Mucosa of stomach (tissue), 1 donor: ENCODE results near the gene LCE2B.
"Not testable (repeated sequence)": the region's sequence is repeated elsewhere in the genome, so short reads cannot be mapped to it uniquely, and the experiment has no call there.

Experiments
- H3K27me3 ChIP-seq: one replicate; pipeline ENCODE4 v1.7.0; 2013; ENCODE audit warnings: mild to moderate bottlenecking, low read length; ENCODE audit not compliant: control insufficient read depth, insufficient read depth
- H3K36me3 ChIP-seq: one replicate; pipeline ENCODE4 v1.7.0; 2013; ENCODE audit warnings: low read length; ENCODE audit not compliant: control insufficient read depth, insufficient read depth
- H3K4me1 ChIP-seq: one replicate; pipeline ENCODE4 v1.7.0; 2013; ENCODE audit warnings: mild to moderate bottlenecking, low read length; ENCODE audit not compliant: control insufficient read depth, insufficient read depth
- H3K4me3 ChIP-seq: one replicate; pipeline ENCODE4 v1.7.0; 2013; ENCODE audit warnings: low read length
- H3K9ac ChIP-seq: one replicate; pipeline ENCODE4 v1.7.0; 2013; ENCODE audit warnings: mild to moderate bottlenecking, low read length, moderate library complexity
- H3K9me3 ChIP-seq: one replicate; pipeline ENCODE4 v1.7.0; 2013; ENCODE audit warnings: mild to moderate bottlenecking, low read length, moderate library complexity; ENCODE audit not compliant: control insufficient read depth
- donor health status: Pancreatic carcinoma.

LCE2B gene

GRCh38 chr1:152685823-152686222 is at the start of gene LCE2B:
TSS of gene LCE2B (plus strand) at chr1:152686123. CDS start at chr1:152686844, 721 bp downstream.
- not testable (repeated sequence) for H3K4me3 ChIP-seq, H3K9ac ChIP-seq, H3K4me1 ChIP-seq, H3K36me3 ChIP-seq, H3K9me3 ChIP-seq, H3K27me3 ChIP-seq

- Histone ChIP-seq H3K4me1 (no peaks in the 10 kb centered on the region), H3K4me3 (no peak overlapping the region), H3K9me3 (no peaks in the 10 kb centered on the region), H3K36me3 (no peaks in the 10 kb centered on the region), H3K9ac (no peak overlapping the region), H3K27me3 (no peaks in the 10 kb centered on the region)
These were observed 45.6 kb upstream of the LCE2B start for GRCh38 chr1:152640351-152640750.

- H3K36me3 ChIP-seq = no peaks in the 10 kb centered on the region
- H3K4me1 ChIP-seq = no peaks in the 10 kb centered on the region
- H3K27me3 ChIP-seq = no peaks in the 10 kb centered on the region
- H3K4me3 ChIP-seq = no peak overlapping the region
- no peak overlapping the region for H3K9ac ChIP-seq
- H3K9me3 ChIP-seq = no peaks in the 10 kb centered on the region
These were observed 42.0 kb upstream of the LCE2B start for GRCh38 chr1:152643945-152644344.

- no peak overlapping the region for H3K9ac ChIP-seq
- H3K4me3 ChIP-seq = no peak overlapping the region
- H3K9me3 ChIP-seq = no peaks in the 10 kb centered on the region
- H3K36me3 ChIP-seq = no peaks in the 10 kb centered on the region
- no peaks in the 10 kb centered on the region for H3K4me1 ChIP-seq
- H3K27me3 ChIP-seq = no peaks in the 10 kb centered on the region
These were observed 40.8 kb upstream of the LCE2B start for GRCh38 chr1:152645146-152645545.

- H3K4me3 ChIP-seq = no peak overlapping the region
- no peaks in the 10 kb centered on the region for H3K9me3 ChIP-seq
- H3K4me1 ChIP-seq = no peaks in the 10 kb centered on the region
- H3K9ac ChIP-seq = no peak overlapping the region
- no peaks in the 10 kb centered on the region for H3K36me3 ChIP-seq
- H3K27me3 ChIP-seq = no peaks in the 10 kb centered on the region
These were observed 39.3 kb upstream of the LCE2B start for GRCh38 chr1:152646656-152647055.

- no peaks in the 10 kb centered on the region for H3K27me3 ChIP-seq
- H3K9me3 ChIP-seq = no peaks in the 10 kb centered on the region
- H3K9ac ChIP-seq = no peak overlapping the region
- no peaks in the 10 kb centered on the region for H3K36me3 ChIP-seq
- H3K4me3 ChIP-seq = no peak overlapping the region
- H3K4me1 ChIP-seq = no peaks in the 10 kb centered on the region
These were observed 31.8 kb upstream of the LCE2B start for GRCh38 chr1:152654110-152654509.

GRCh38 chr1:152656459-152656858 is 29.5 kb upstream of the LCE2B start:
- H3K4me1 ChIP-seq = no peaks in the 10 kb centered on the region
- H3K9me3 ChIP-seq = no peaks in the 10 kb centered on the region
- H3K36me3 ChIP-seq = no peaks in the 10 kb centered on the region
- no peaks in the 10 kb centered on the region for H3K27me3 ChIP-seq
- no peak overlapping the region for H3K9ac ChIP-seq
- no peak overlapping the region for H3K4me3 ChIP-seq

- H3K27me3 ChIP-seq = no peaks in the 10 kb centered on the region
- H3K4me3 ChIP-seq = no peak overlapping the region
These were observed 28.2 kb upstream of the LCE2B start for GRCh38 chr1:152657677-152658076.

GRCh38 chr1:152658649-152659048 is 27.3 kb upstream of the LCE2B start:
- Histone ChIP-seq H3K36me3 (no peaks in the 10 kb centered on the region), H3K9me3 (no peaks in the 10 kb centered on the region), H3K4me3 (no peak overlapping the region), H3K9ac (no peak overlapping the region), H3K27me3 (no peaks in the 10 kb centered on the region), H3K4me1 (no peaks in the 10 kb centered on the region)

More at GRCh38 chr1:152657677-152658076, 28.2 kb upstream of the LCE2B start:
- no peaks in the 10 kb centered on the region for H3K36me3 ChIP-seq
- H3K9me3 ChIP-seq = no peaks in the 10 kb centered on the region
- no peaks in the 10 kb centered on the region for H3K4me1 ChIP-seq
- H3K9ac ChIP-seq = no peak overlapping the region

GRCh38 chr1:152663098-152663497 is 22.8 kb upstream of the LCE2B start, which contains the start of gene LCE2D:
TSS of gene LCE2D (plus strand) at chr1:152663380. CDS start at chr1:152664106, 726 bp downstream.
- no peaks in the 10 kb centered on the region for H3K36me3 ChIP-seq
- no peaks in the 10 kb centered on the region for H3K9me3 ChIP-seq
- H3K4me1 ChIP-seq = no peaks in the 10 kb centered on the region
- no peaks in the 10 kb centered on the region for H3K27me3 ChIP-seq
- no peak within 1 kb of the TSS for H3K4me3 ChIP-seq
- H3K9ac ChIP-seq = no peak within 1 kb of the TSS

GRCh38 chr1:152666171-152666570 is 19.8 kb upstream of the LCE2B start:
- not testable (repeated sequence) for H3K9ac ChIP-seq, H3K36me3 ChIP-seq, H3K4me1 ChIP-seq, H3K27me3 ChIP-seq, H3K9me3 ChIP-seq, H3K4me3 ChIP-seq

- H3K27me3 ChIP-seq = no peaks in the 10 kb centered on the region
These were observed 18.3 kb upstream of the LCE2B start for GRCh38 chr1:152667648-152668047.

GRCh38 chr1:152673016-152673415 is 12.9 kb upstream of the LCE2B start:
- no peak overlapping the region for H3K9ac ChIP-seq
- H3K4me1 ChIP-seq = no peaks in the 10 kb centered on the region
- H3K36me3 ChIP-seq = no peaks in the 10 kb centered on the region
- no peak overlapping the region for H3K4me3 ChIP-seq
- no peaks in the 10 kb centered on the region for H3K9me3 ChIP-seq
- H3K27me3 ChIP-seq = no peaks in the 10 kb centered on the region

More at GRCh38 chr1:152667648-152668047, 18.3 kb upstream of the LCE2B start:
- Histone ChIP-seq H3K4me1 (no peaks in the 10 kb centered on the region), H3K36me3 (no peaks in the 10 kb centered on the region), H3K4me3 (no peak overlapping the region), H3K9ac (no peak overlapping the region), H3K9me3 (no peaks in the 10 kb centered on the region)
